ENCODE data around the gene KRT86. TPM values are rescaled to one million over a fixed set of nuclear protein-coding genes. Genes with fewer than 3 reads are reported as not detected.

Gene KRT86
- total and polyA plus RNA-seq, 9 of the 15 experiments (the other 6 are each of a cell fraction or from before 2014, with no cell fraction given), result not detected

DNA sequence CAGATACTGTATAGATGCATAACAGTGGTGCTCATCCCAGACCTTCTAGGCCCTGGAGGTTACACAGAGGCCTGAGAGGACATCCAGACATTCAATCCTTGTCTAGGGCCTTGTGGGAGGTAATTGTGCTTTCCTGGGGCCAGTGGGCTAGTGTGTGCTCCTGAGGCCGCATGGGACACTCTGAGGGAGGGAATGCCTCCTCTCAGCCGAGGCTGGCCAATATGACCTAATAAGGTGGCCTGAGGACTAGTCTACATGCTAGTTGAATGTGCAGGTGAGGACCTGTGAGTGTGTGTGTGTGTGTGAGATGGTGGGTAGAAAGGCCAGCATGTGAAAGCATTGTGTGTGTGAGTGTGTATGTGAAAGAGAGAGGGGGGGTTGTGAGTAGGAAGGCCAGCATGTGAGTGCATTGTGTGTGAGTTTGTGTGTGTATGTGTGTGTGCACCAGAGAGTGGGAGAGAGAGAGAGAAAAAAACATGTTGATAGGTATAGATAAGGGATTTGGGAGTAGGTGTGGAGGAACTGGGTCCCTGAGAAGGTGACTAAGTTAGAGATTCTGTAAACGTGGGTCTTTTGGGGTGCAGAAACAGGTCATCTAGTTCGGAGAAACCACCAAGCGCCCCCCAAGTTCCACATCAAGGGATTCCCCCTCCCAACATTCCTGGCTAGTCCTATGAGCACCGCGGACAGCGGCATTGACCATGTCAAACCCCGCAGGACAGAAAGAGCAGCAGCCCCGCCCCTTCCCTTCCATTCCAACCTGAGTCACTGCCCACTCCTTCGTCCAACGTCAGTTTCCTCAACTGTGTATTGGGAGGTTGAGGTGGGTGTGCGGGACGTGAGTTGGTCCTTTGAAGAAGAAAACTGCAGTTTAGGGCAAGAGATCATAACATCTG lies 26.6 kb downstream of the KRT86 start:
- FAIRE-seq, result no peak
- Histone ChIP-seq H3K4me1 (replicated peaks in 1 of 2; ENCODE audit: control insufficient read depth in 2 of 2, insufficient read depth in 2 of 2, low read length in 2 of 2) (no peaks in the 10 kb centered on the region), H3K27ac (ENCODE audit: extremely low read depth, low read depth, low read length) (no peak overlapping the region), H3K4me2 (ENCODE audit: insufficient read depth, low read length) (no peak overlapping the region), H3K27me3 (ENCODE audit: control insufficient read depth in 2 of 2, insufficient read depth in 2 of 2, low read length in 2 of 2) (peaks cover 5 to 29% of the 10 kb centered on the region in 2 experiments; a peak in 4 of 5 replicates), H2AFZ (ENCODE audit: low read depth, low read length) (no peak overlapping the region), H3K9me1 (ENCODE audit: control insufficient read depth, insufficient read depth, low read length) (no peaks in the 10 kb centered on the region), H3K9ac (ENCODE audit: insufficient read depth in 1 of 2, low read depth in 2 of 2, low read length in 2 of 2) (no peak overlapping the region), H3K4me3 (no peak overlapping the region), H3K36me3 (ENCODE audit: control insufficient read depth, insufficient read depth, low read length) (no peaks in the 10 kb centered on the region), H4K20me1 (replicated peaks; ENCODE audit: control insufficient read depth, insufficient read depth, low read length) (no peaks in the 10 kb centered on the region; the same call in 1 of the 2 replicates), H3K79me2 (ENCODE audit: control insufficient read depth, insufficient read depth, low read length) (no peaks in the 10 kb centered on the region), H3K9me3 (replicated peaks; ENCODE audit: control insufficient read depth, insufficient read depth, low read depth, low read length) (no peaks in the 10 kb centered on the region)
- ATAC-seq, result no peak
- CTCF ChIA-PET (ENCODE audit: low intra/inter-chr PET ratio), result no interaction called here
- no peak for DNase-seq (ENCODE audit: extremely low read depth in 1 of 4, low spot score in 3 of 4)
- in situ Hi-C loops (cut with MboI), result no loop called here
- intact Hi-C loops (cut with micrococcal nuclease), result no loop called here
- BruUV-seq (replicated peaks), result no TSS peak
- 7% methylated on average over 14 of the region's 14 CpGs for WGBS (ENCODE audit: insufficient coverage, low coverage, missing lambda C conversion rate)
- POLR2A ChIA-PET, result no interaction called here
- TF ChIP-seq, protein P1, sequence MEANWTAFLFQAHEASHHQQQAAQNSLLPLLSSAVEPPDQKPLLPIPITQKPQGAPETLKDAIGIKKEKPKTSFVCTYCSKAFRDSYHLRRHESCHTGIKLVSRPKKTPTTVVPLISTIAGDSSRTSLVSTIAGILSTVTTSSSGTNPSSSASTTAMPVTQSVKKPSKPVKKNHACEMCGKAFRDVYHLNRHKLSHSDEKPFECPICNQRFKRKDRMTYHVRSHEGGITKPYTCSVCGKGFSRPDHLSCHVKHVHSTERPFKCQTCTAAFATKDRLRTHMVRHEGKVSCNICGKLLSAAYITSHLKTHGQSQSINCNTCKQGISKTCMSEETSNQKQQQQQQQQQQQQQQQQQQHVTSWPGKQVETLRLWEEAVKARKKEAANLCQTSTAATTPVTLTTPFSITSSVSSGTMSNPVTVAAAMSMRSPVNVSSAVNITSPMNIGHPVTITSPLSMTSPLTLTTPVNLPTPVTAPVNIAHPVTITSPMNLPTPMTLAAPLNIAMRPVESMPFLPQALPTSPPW (CRISPR knock-in tag; IDR thresholded peaks at IDR 0.05), result peak; percentile 40
- no peak for TF ChIP-seq ZNF766 (CRISPR knock-in tag; conservative IDR thresholded peaks at IDR 0.05)
- TF ChIP-seq, protein P2, sequence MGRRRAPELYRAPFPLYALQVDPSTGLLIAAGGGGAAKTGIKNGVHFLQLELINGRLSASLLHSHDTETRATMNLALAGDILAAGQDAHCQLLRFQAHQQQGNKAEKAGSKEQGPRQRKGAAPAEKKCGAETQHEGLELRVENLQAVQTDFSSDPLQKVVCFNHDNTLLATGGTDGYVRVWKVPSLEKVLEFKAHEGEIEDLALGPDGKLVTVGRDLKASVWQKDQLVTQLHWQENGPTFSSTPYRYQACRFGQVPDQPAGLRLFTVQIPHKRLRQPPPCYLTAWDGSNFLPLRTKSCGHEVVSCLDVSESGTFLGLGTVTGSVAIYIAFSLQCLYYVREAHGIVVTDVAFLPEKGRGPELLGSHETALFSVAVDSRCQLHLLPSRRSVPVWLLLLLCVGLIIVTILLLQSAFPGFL (CRISPR knock-in tag; IDR thresholded peaks at IDR 0.05), result no peak
- TF ChIP-seq, protein P3, sequence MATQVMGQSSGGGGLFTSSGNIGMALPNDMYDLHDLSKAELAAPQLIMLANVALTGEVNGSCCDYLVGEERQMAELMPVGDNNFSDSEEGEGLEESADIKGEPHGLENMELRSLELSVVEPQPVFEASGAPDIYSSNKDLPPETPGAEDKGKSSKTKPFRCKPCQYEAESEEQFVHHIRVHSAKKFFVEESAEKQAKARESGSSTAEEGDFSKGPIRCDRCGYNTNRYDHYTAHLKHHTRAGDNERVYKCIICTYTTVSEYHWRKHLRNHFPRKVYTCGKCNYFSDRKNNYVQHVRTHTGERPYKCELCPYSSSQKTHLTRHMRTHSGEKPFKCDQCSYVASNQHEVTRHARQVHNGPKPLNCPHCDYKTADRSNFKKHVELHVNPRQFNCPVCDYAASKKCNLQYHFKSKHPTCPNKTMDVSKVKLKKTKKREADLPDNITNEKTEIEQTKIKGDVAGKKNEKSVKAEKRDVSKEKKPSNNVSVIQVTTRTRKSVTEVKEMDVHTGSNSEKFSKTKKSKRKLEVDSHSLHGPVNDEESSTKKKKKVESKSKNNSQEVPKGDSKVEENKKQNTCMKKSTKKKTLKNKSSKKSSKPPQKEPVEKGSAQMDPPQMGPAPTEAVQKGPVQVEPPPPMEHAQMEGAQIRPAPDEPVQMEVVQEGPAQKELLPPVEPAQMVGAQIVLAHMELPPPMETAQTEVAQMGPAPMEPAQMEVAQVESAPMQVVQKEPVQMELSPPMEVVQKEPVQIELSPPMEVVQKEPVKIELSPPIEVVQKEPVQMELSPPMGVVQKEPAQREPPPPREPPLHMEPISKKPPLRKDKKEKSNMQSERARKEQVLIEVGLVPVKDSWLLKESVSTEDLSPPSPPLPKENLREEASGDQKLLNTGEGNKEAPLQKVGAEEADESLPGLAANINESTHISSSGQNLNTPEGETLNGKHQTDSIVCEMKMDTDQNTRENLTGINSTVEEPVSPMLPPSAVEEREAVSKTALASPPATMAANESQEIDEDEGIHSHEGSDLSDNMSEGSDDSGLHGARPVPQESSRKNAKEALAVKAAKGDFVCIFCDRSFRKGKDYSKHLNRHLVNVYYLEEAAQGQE (IDR thresholded peaks at IDR 0.05; ENCODE audit: borderline replicate concordance), result peak; percentile 90
- TF ChIP-seq, protein P3 (CRISPR knock-in tag; IDR thresholded peaks at IDR 0.05; ENCODE audit: low read depth), result peak; percentile 84
- no peak for TF ChIP-seq PHB (CRISPR knock-in tag; IDR thresholded peaks at IDR 0.05)
- TF ChIP-seq, protein P4, sequence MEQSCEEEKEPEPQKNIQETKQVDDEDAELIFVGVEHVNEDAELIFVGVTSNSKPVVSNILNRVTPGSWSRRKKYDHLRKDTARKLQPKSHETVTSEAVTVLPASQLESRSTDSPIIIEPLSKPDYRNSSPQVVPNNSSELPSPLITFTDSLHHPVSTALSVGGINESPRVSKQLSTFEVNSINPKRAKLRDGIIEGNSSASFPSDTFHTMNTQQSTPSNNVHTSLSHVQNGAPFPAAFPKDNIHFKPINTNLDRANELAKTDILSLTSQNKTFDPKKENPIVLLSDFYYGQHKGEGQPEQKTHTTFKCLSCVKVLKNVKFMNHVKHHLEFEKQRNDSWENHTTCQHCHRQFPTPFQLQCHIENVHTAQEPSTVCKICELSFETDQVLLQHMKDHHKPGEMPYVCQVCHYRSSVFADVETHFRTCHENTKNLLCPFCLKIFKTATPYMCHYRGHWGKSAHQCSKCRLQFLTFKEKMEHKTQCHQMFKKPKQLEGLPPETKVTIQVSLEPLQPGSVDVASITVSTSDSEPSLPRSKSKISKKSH (CRISPR knock-in tag; IDR thresholded peaks at IDR 0.05), result no peak
